ENCODE results near the gene ACACB. TPM values are rescaled to one million over a fixed set of nuclear protein-coding genes. Genes with fewer than 3 reads are reported as not detected.

The ACACB gene
- total RNA-seq, 1 experiment from 2014 or later, result 3.8 TPM

DNA sequence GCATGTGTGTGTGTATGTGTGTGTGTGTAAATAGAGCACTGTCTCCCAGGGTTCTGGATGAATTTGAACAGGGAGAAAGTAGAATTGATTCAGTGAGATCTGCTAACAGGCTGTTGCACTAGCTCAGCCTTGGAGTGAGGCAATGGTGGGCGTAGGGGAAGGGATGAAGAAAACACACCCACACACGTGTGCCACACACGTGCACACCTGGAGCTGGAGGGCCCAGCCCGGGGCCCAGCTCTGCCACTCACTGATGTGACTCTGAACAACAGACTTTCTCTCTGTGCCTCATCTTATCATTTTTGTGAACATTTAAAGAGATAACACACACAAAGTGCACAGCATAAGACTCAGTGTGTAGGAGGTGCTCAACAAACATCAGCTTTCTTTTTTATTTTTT is 4.2 kb downstream of the ACACB start:
- Histone ChIP-seq H3K4me3 (ENCODE audit: insufficient read depth, low read depth, low read length) (no peak overlapping the region), H3K27me3 (ENCODE audit: control insufficient read depth, insufficient read depth, low read length) (no peaks in the 10 kb centered on the region), H3K36me3 (replicated peaks; ENCODE audit: control insufficient read depth, insufficient read depth, low read length) (no peaks in the 10 kb centered on the region)
- no peak for DNase-seq

DNA sequence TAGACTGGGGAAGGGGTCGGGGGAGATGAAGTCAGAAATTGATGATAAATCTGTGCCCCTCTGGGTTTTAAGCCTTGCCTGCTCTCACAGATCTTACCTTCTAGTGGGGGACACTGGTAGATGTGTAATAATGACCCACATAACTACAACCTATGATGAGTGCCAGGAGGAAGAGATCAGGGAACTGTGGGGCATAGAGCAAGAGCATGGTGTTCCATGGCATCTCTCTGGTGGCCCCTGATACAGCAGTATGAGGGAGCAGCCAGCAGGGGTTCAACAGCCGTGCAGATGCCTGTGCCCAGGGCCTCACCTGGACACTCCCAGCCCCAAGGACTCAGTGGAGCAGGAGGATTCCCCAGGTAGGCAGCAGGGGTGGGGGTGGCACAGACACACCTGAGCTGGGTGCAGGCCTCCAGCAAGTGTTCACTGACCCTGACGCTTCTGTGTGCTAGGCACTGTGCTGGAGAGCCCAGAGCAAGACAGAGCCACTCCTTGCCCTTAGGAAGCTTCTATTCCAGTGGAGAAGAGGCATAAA is 5.0 kb downstream of the ACACB start:
- DNase-seq, result no peak
- no peak overlapping the region for H3K4me3 ChIP-seq (ENCODE audit: insufficient read depth, low read depth, low read length)

DNA sequence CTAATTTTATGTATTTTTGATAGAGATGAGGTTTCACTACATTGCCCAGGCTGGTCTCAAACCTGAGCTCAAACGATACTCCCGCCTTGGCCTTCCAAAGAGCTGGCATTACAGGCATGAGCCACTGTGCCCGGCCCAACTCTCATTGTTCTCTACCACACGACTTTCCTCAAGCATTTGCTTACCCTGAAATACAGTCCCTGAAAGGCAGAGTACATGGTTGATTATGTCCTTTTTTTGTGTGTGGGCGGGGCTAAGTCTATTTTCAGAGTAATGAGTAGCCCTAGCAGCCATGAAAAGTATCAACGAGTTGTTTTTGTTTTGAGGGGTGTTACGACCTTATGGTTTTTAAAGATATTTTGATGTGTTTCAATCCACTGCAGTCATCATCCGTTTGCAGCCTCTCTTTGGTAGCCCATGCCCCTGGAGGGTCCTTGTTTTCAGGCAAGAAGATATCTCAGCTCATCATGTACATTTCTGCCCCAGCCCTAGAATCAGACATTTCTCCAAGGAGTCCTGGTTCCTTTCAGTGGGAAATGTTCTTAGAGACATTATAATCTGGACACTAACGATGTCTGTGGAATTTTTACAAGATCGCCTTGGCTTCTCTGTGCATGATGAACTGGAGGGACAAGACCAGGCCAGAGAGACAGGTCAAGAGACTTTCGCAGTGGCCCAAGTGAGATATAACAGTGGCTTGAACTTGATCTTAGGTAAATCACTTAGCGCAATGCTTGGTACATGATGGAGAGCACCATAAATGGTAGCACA is 8.7 kb downstream of the ACACB start:
- no peak for DNase-seq
- no peak overlapping the region for H3K4me3 ChIP-seq (ENCODE audit: insufficient read depth, low read depth, low read length)
- H3K36me3 ChIP-seq (replicated peaks; ENCODE audit: control insufficient read depth, insufficient read depth, low read length), result no peaks in the 10 kb centered on the region
- H3K27me3 ChIP-seq (ENCODE audit: control insufficient read depth, insufficient read depth, low read length), result no peaks in the 10 kb centered on the region

More for the DNA sequence above, 5.0 kb downstream of the ACACB start:
- Histone ChIP-seq H3K27me3 (ENCODE audit: control insufficient read depth, insufficient read depth, low read length) (no peaks in the 10 kb centered on the region), H3K36me3 (replicated peaks; ENCODE audit: control insufficient read depth, insufficient read depth, low read length) (no peaks in the 10 kb centered on the region)

DNA sequence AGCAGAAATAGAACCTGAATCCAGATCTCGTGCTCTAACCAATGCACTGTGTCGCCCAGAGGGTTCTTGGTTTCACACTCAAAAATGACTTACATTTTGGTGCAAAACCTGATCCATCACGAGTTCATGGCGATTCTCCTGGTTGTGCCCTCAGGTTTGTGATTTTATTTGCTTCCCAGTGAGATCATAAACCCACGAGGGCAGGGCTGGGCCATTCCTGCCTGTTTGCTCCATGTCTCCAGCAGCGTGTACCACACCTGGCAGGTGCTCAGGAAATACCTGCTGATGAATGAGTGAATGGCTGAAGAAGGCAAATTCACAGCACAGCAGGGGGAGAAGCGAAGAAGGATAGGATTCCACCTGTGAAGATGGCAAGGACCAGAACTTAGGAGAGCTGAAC is 9.4 kb downstream of the ACACB start:
- H3K27me3 ChIP-seq (ENCODE audit: control insufficient read depth, insufficient read depth, low read length), result no peaks in the 10 kb centered on the region
- no peaks in the 10 kb centered on the region for H3K36me3 ChIP-seq (replicated peaks; ENCODE audit: control insufficient read depth, insufficient read depth, low read length)
- DNase-seq, result no peak
- no peak overlapping the region for H3K4me3 ChIP-seq (ENCODE audit: insufficient read depth, low read depth, low read length)

DNA sequence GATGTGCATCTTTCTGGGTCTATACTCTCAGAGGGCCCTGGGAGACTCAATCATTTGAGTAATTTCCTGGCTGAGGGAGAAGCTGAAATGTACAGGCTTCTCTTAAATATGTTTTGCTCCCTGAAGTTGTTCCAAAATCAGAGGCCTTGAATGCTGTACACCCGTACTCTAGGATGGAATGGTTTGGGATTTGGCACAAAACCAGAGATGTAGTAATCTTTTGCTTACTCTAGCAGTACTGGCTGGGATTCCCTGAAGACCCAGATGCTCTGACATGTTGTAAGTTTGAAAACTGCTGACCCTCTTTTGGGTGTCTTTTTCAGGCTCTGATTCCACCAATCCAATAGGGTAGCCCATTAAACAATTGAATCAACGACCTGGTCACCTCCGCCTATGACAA is 10.4 kb downstream of the ACACB start:
- Histone ChIP-seq H3K36me3 (replicated peaks; ENCODE audit: control insufficient read depth, insufficient read depth, low read length) (no peaks in the 10 kb centered on the region), H3K4me3 (ENCODE audit: insufficient read depth, low read depth, low read length) (no peak overlapping the region), H3K27me3 (ENCODE audit: control insufficient read depth, insufficient read depth, low read length) (no peaks in the 10 kb centered on the region)
- no peak for DNase-seq

DNA sequence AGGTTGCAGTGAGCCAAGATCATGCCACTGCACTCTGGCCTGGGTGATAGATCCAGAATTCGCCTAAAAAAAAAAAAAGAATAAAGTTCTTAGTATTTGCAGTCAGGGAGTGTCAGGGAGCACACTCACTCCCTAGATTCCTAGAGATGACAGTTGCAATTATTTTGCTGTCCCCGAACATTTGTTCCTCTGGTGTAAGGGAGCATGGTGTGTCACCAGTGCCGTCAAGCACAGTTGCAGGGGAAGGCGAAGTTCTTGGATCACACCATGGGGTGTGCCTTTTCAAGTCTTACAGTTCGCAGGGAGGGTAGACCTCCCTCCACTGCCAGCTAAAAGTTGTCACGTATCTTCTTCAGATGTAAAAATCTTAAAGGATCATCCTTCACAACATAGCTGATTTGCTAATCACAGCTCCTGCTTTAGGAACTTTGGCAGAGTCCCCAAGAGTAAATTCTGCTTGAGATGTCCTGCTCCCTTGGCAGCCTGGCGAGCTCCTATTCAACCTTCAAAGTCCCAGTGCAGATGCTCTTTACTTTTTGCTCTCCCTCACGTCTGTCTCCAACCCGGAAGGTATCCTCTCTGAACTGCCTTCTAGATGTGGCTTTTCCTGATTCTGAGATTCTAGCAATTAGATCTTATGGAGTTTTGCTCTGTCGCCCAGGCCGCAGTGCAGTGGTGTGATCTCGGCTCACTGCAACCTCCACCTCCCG is 11.3 kb downstream of the ACACB start:
- no peak overlapping the region for H3K4me3 ChIP-seq (ENCODE audit: insufficient read depth, low read depth, low read length)
- no peaks in the 10 kb centered on the region for H3K27me3 ChIP-seq (ENCODE audit: control insufficient read depth, insufficient read depth, low read length)
- DNase-seq, result no peak
- H3K36me3 ChIP-seq (replicated peaks; ENCODE audit: control insufficient read depth, insufficient read depth, low read length), result no peaks in the 10 kb centered on the region

DNA sequence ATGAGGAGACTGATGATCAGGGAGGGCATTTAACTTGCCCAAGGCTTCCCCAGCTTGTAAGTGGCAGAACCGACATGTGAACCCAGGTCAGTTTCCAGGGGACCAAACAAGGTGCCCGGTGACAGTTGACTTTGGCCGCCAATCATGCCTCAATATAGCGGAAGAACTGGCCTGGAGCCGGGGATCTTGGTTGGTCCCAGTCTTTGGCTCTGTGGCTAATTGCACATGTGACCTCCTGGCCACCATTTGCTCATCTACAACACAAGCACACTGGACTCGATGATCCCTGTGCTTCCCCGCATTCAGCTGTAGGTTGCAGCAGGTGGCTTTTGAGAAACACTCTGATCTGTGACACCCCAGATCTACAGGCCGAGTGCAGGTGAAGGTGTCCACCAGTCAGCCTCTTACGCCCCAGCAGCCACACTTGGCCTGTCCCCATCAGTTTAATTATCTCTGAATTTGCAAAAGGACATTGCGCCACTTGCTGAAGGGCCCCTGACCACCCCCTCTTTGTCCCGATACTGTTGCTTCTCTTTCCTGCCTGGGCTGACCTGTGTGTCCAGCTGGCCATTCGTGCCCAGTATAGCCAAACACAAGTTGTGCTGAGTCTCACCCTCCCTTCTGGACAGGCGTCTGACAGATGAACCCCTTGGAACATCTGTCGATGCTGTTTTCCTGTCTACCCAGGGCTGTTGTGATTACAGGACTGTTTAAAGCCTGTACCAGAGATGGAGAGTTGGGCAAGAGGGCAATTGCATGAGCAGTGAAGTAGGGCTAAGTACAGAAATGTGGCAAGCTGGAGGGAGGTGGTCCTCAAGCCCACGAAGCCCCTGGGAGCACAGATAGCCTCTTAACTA is 14.1 kb downstream of the ACACB start:
- no peaks in the 10 kb centered on the region for H3K36me3 ChIP-seq (replicated peaks; ENCODE audit: control insufficient read depth, insufficient read depth, low read length)
- no peak for DNase-seq
- no peak overlapping the region for H3K4me3 ChIP-seq (ENCODE audit: insufficient read depth, low read depth, low read length)
- H3K27me3 ChIP-seq (ENCODE audit: control insufficient read depth, insufficient read depth, low read length), result no peaks in the 10 kb centered on the region

DNA sequence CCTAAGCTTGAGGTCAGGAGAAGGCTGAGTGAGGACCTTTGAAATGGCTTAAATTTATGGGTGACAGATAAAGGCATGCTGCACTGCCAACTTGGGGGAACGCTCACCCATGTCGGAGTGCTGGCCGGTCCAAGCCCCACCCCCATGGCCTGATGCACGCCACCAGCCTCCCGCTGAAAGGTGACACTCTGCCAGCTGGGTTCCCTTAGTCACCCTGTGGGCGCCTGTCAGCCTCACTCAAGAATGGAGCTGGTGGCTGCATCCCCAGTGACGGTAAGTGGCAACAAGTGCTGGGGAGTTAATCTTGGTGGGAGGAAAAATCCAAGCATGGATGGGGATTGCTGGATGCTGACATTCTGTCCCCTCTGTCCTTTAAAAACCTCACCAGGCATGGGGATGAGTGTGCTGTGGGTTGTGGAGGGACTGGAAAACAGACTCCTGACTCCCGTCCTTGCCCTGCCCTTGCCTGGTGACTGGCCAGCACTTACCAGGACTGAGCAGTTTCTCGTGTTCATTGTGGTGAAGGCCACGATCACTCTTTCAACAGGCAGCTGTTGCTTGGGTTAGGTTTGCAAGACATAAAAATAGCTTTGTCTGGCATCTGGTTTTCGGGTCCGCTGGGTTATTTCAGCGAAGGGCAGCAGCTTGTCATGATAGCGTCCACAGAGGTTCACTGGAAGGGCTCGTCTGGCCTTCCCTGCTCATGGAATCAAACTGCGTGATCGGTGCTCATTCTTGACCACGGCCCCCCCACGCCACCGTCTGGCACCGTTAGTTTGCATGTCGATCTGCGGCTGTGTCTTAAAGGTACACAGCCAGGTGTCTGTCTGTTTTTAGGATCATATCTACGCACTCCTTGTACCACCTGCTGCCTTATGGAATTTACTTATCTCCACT is 15.0 kb downstream of the ACACB start:
- no peak for DNase-seq
- H3K27me3 ChIP-seq (ENCODE audit: control insufficient read depth, insufficient read depth, low read length), result no peaks in the 10 kb centered on the region
- H3K36me3 ChIP-seq (replicated peaks; ENCODE audit: control insufficient read depth, insufficient read depth, low read length), result no peaks in the 10 kb centered on the region
- no peak overlapping the region for H3K4me3 ChIP-seq (ENCODE audit: insufficient read depth, low read depth, low read length)

DNA sequence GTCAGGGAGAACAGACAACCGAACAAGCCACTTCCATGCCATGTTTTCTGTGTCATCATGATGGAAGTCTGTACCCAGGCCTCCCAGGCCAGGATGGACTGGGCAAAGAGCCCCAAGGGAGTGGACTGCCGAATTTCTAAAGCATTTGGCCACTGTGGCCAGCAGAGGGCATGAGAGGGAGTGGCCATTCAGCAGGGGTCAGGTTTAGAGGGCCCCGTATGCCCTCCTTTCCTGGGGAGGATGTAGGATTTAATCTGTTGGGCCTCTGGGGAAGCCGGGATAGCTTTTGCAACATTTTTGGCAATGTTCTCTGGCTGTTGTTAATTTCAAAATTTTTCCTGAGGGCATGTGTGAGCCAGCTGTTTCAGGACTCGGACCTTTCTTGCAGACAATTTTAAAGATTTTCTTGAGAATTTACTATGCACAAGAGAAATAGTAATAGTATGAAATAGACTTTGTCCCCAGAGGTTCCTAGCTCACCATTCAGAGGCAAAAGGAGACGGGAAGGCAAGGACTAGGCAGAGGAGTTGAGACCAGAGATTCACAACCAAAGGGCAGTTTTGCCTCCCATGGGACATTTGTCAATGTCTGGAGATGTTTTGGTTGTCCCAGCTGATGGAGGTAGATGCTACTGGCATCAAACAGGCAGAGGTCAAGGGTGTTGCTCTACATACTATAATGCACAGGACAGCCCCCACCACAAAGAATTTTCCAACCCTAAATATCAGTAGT is 18.0 kb downstream of the ACACB start:
- Histone ChIP-seq H3K36me3 (replicated peaks; ENCODE audit: control insufficient read depth, insufficient read depth, low read length) (no peaks in the 10 kb centered on the region), H3K27me3 (ENCODE audit: control insufficient read depth, insufficient read depth, low read length) (no peaks in the 10 kb centered on the region), H3K4me3 (ENCODE audit: insufficient read depth, low read depth, low read length) (no peak overlapping the region)
- DNase-seq, result peak; percentile 90

DNA sequence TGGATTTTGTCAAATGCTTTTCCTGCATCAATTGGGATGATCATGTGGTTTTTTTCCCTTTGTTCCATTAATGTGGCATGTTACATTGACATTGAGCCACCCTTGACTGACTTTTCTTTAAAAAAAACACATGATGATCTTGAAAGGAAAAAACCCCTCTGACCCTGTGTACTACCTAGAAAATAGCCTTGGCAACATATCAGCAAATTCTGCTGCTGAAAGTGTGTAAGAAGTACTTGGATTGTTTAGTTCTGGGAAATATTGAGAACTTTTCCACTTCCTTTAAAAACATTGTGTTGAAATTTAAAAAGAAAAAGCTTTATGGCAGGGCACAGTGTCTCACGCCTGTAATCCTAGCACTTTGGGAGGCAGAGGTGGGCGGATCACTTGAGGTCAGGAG is 20.7 kb downstream of the ACACB start:
- DNase-seq, result no peak
- no peaks in the 10 kb centered on the region for H3K36me3 ChIP-seq (replicated peaks; ENCODE audit: control insufficient read depth, insufficient read depth, low read length)
- no peaks in the 10 kb centered on the region for H3K27me3 ChIP-seq (ENCODE audit: control insufficient read depth, insufficient read depth, low read length)
- no peak overlapping the region for H3K4me3 ChIP-seq (ENCODE audit: insufficient read depth, low read depth, low read length)

DNA sequence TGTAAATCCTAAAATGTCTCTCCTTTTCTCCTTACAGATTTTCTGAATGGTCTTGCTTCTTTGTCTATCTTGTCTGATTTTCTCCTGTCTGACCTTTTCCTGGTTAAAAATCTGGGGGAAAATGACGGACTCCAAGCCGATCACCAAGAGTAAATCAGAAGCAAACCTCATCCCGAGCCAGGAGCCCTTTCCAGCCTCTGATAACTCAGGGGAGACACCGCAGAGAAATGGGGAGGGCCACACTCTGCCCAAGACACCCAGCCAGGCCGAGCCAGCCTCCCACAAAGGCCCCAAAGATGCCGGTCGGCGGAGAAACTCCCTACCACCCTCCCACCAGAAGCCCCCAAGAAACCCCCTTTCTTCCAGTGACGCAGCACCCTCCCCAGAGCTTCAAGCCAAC is 23.0 kb downstream of the ACACB start:
- no peak overlapping the region for H3K4me3 ChIP-seq (ENCODE audit: insufficient read depth, low read depth, low read length)
- no peak for DNase-seq
- no peaks in the 10 kb centered on the region for H3K27me3 ChIP-seq (ENCODE audit: control insufficient read depth, insufficient read depth, low read length)
- no peaks in the 10 kb centered on the region for H3K36me3 ChIP-seq (replicated peaks; ENCODE audit: control insufficient read depth, insufficient read depth, low read length)

DNA sequence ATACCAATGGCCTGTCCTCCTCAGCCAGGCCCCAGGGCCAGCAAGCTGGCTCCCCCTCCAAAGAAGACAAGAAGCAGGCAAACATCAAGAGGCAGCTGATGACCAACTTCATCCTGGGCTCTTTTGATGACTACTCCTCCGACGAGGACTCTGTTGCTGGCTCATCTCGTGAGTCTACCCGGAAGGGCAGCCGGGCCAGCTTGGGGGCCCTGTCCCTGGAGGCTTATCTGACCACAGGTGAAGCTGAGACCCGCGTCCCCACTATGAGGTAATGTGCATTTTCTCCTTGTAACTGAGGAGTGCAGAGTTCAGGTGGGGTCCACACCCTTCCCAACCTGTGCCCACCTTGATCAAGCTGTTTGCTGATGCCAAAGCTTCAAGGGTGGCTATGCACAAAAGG is 23.4 kb downstream of the ACACB start:
- no peak overlapping the region for H3K4me3 ChIP-seq (ENCODE audit: insufficient read depth, low read depth, low read length)
- H3K27me3 ChIP-seq (ENCODE audit: control insufficient read depth, insufficient read depth, low read length), result no peaks in the 10 kb centered on the region
- DNase-seq, result no peak
- H3K36me3 ChIP-seq (replicated peaks; ENCODE audit: control insufficient read depth, insufficient read depth, low read length), result no peaks in the 10 kb centered on the region

DNA sequence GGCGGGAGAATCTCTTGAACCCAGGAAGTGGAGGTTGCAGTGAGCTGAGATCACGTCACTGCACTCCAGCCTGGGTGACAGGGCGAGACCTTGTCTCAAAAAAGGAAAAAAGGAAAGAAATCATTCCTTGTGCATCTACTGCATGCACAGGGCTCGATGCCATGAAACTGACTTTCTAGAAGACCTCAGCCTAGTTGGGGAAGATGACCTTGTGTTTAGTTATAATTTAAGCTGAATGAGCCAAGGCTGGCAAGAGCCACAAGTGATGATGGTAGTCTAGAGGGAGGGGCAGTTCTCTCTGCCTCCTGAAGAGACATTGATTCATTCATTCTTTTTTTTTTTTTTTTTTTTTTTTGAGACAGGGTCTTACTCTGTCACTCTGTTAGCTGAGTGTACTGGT is 24.2 kb downstream of the ACACB start:
- Histone ChIP-seq H3K4me3 (ENCODE audit: insufficient read depth, low read depth, low read length) (no peak overlapping the region), H3K36me3 (replicated peaks; ENCODE audit: control insufficient read depth, insufficient read depth, low read length) (no peaks in the 10 kb centered on the region), H3K27me3 (ENCODE audit: control insufficient read depth, insufficient read depth, low read length) (no peaks in the 10 kb centered on the region)
- no peak for DNase-seq

All from H7 (cell line).